Measurements from ENCODE around the gene UBAC2. TPM values are rescaled to one million over a fixed set of nuclear protein-coding genes. Genes with fewer than 3 reads are reported as not detected.

UBAC2 gene
- total and polyA plus RNA-seq, 2 of the 8 experiments (the other 6 are each of a cell fraction or from before 2014, with no cell fraction given) = 75.9 to 76.9 TPM

GRCh38 chr13:99355267-99356011 is 154.8 kb downstream of the UBAC2 start (continued):
- no peak for TF ChIP-seq CHD2 (IDR thresholded peaks at IDR 0.05; ENCODE audit: low read length)
- no peak for TF ChIP-seq SUZ12 (IDR thresholded peaks at IDR 0.05; ENCODE audit: low read length)
